Retinal pigment epithelial cell (primary cell): ENCODE data around the gene RSPH10B.
"Not testable (repeated sequence)": the region's sequence is repeated elsewhere in the genome, so short reads cannot be mapped to it uniquely, and the experiment has no call there.

Source experiments
- DNase-seq: peaks from one replicate; pipeline ENCODE4 v3.0.0-alpha.2; 2010; ENCODE audit warnings: low read depth
- H3K4me3 ChIP-seq: 2 replicates; pipeline ENCODE4 v1.5.1; 2011; ENCODE audit warnings: mild to moderate bottlenecking, low read length, control low read depth, moderate library complexity
- CTCF ChIP-seq: conservative IDR thresholded peaks from 2 replicates; pipeline ENCODE4 v1.5.1; 2011; ENCODE audit warnings: low read depth, low read length, control low read depth, inconsistent platforms

RSPH10B gene

GRCh38 chr7:5970347-5970911, at the start of gene RSPH10B:
RSPH10B (minus strand) TSS chr7:5970689; CDS start chr7:5967116, 3,573 bp downstream.
- H3K4me3 ChIP-seq, DNase-seq: not testable (repeated sequence)

- no peak overlapping the region for H3K4me3 ChIP-seq
- TF ChIP-seq CTCF, result no peak
- DNase-seq, result no peak
Observed at GRCh38 chr7:6016653-6016966, 46.1 kb upstream of the RSPH10B start.

GRCh38 chr7:6015917-6016652, 45.6 kb upstream of the RSPH10B start:
- no peak for TF ChIP-seq CTCF
- DNase-seq, result no peak
- no peak overlapping the region for H3K4me3 ChIP-seq

GRCh38 chr7:6012355-6013104, 42.0 kb upstream of the RSPH10B start:
- DNase-seq, result no peak
- TF ChIP-seq CTCF, result no peak
- H3K4me3 ChIP-seq, result no peak overlapping the region

- no peak for TF ChIP-seq CTCF
- no peak overlapping the region for H3K4me3 ChIP-seq
- DNase-seq, result no peak
Observed at GRCh38 chr7:6011541-6011940, 41.1 kb upstream of the RSPH10B start.

- H3K4me3 ChIP-seq, DNase-seq: not testable (repeated sequence)
Observed at GRCh38 chr7:6010370-6010769, 39.9 kb upstream of the RSPH10B start.

- peak within 1 kb of the TSS; percentile 81 for H3K4me3 ChIP-seq
- peak; percentile 4 for TF ChIP-seq CTCF
- DNase-seq, result peak; percentile 95
Observed at GRCh38 chr7:6008668-6009611, 38.5 kb upstream of the RSPH10B start, which contains the start of the genes AIMP2 and PMS2. AIMP2 (plus strand) TSS chr7:6009272; CDS start chr7:6009364, 92 bp downstream. PMS2 (minus strand) TSS chr7:6009049; CDS start chr7:6009019, 30 bp downstream.

- peak overlapping the region; percentile 81 for H3K4me3 ChIP-seq
- DNase-seq, result not testable (repeated sequence)
Observed at GRCh38 chr7:6007835-6008590, 37.5 kb upstream of the RSPH10B start.
